T-helper 17 cell (primary cell): ENCODE data around the gene XCL1. TPM values are rescaled to one million over a fixed set of nuclear protein-coding genes. Genes with fewer than 3 reads are reported as not detected.

Experiments used
- ATAC-seq: fragments of 150-1000 bp; cut with Tn5 transposase; 2 replicates; pipeline ENCODE4 v1.10.0; 2021; ENCODE audit warnings: mild to moderate bottlenecking, moderate library complexity
- DNase-seq, 3 donors: peaks; one replicate each; pipeline versions ENCODE4 v3.0.0 to v3.0.0-alpha.2; 2020 to 2021
- H3K9me3 ChIP-seq: one replicate; pipeline ENCODE4 v1.7.0; 2013; ENCODE audit warnings: low read length, mild to moderate bottlenecking; ENCODE audit not compliant: control insufficient read depth, poor library complexity, severe bottlenecking
- H3K27ac Mint-ChIP-seq: one replicate; pipeline ENCODE4 v1.8.0; 2022; ENCODE audit warnings: mild to moderate bottlenecking, moderate library complexity, mixed read lengths
- H3K27me3 Mint-ChIP-seq: one replicate; pipeline ENCODE4 v1.8.0; 2022; ENCODE audit warnings: mixed read lengths
- H3K36me3 Mint-ChIP-seq: one replicate; pipeline ENCODE4 v1.8.0; 2022; ENCODE audit warnings: low read depth, mixed read lengths
- H3K4me1 Mint-ChIP-seq: one replicate; pipeline ENCODE4 v1.8.0; 2022; ENCODE audit warnings: mild to moderate bottlenecking, mixed read lengths
- H3K4me3 Mint-ChIP-seq: one replicate; pipeline ENCODE4 v1.8.0; 2022; ENCODE audit warnings: mild to moderate bottlenecking, moderate library complexity, mixed read lengths
- total RNA-seq, 4 donors: library from RNA in 2 of 4; stranded (reverse) in 2 of 4; gene quantifications; one replicate each; pipeline ENCODE4 v1.2.3 and lab custom pipeline; 2022 to 2026

XCL1 gene
- total RNA-seq, 2 donors from 2014 or later, result not detected

DNA sequence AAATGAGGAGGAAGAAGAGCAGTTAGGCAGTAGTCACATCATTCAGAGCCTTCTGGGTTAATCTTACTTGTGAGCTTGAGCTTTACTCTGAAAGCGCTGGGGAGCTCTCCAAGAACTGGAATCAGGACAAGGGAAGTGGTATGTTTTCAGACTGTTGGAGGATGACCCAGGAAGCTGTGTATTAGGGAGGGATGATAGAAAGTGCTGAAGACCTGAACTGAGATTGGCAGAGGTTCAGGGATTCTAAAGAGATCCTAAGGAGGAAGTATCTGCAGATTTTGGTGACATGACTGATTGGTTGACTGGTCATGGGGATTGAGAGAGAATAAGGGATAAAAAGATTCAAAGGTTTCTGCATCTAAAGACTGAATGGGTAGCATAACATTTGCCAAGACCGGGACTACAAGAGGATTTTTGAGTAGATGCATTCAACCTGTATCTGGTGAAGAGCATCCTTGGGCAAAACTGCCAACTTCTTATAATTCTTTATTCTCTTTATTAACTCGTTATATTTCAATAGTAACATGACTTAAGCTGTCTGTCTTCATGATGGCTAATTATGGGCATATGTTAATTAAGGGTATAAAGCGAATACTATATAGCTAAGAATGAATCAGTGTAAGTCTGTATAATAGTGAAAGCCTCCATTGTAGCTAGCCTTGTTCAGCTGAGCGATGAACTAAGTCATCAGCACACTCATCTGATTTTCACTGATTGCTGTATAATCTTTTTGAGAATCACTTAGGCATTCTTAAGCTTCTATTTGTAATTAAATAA is 41.8 kb downstream of the XCL1 start:
- H3K4me3 Mint-ChIP-seq, result no peak overlapping the region
- peaks cover 19% of the 10 kb centered on the region for H3K27me3 Mint-ChIP-seq
- no peaks in the 10 kb centered on the region for H3K36me3 Mint-ChIP-seq
- no peaks in the 10 kb centered on the region for H3K9me3 ChIP-seq
- ATAC-seq (no peak), DNase-seq (no peak)
- no peak overlapping the region for H3K27ac Mint-ChIP-seq
- H3K4me1 Mint-ChIP-seq, result no peaks in the 10 kb centered on the region

DNA sequence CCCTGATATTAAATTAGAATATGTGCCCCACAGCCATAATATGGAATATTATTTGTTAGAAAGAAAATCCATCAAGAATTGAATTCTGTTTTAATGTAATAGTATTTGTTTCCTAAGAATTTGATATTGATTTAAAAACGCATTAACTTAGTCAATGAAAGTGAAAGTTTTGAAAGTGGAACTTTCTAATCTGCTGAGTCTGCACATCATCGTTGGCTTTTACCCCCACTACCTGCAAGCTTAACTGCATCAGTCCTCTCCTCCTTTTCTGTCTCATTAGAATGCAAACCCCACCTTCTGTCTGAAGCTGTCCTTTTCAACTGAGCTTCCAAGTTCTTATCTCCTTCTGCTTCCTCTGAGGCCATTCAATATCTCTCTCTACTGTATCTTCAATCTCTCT is 42.5 kb downstream of the XCL1 start:
- no peaks in the 10 kb centered on the region for H3K36me3 Mint-ChIP-seq
- peaks cover 12% of the 10 kb centered on the region for H3K27me3 Mint-ChIP-seq
- ATAC-seq (no peak), DNase-seq (no peak)
- no peak overlapping the region for H3K4me3 Mint-ChIP-seq
- no peak overlapping the region for H3K27ac Mint-ChIP-seq
- H3K9me3 ChIP-seq, result no peaks in the 10 kb centered on the region
- H3K4me1 Mint-ChIP-seq, result no peaks in the 10 kb centered on the region

DNA sequence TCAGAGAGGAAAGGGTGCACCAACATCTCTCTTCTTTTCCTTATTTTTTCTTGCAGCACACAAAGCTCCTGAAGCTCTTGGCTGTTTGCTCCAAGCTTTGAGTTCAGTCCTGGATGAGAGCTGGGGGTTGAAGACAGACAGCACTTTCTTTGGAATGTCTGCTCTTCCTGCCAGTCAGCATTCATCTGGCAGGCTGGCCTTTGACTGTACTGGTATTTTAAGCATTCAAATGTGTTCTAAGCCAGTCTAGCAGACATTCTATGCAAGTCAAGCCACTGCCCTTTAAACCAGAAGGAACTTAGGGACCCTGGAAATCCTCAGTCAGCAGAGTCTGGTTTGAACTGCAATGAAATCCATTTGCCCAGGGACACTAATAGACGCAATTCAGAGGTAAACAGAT is 45.0 kb downstream of the XCL1 start:
- ATAC-seq, result no peak
- no peaks in the 10 kb centered on the region for H3K36me3 Mint-ChIP-seq

DNA sequence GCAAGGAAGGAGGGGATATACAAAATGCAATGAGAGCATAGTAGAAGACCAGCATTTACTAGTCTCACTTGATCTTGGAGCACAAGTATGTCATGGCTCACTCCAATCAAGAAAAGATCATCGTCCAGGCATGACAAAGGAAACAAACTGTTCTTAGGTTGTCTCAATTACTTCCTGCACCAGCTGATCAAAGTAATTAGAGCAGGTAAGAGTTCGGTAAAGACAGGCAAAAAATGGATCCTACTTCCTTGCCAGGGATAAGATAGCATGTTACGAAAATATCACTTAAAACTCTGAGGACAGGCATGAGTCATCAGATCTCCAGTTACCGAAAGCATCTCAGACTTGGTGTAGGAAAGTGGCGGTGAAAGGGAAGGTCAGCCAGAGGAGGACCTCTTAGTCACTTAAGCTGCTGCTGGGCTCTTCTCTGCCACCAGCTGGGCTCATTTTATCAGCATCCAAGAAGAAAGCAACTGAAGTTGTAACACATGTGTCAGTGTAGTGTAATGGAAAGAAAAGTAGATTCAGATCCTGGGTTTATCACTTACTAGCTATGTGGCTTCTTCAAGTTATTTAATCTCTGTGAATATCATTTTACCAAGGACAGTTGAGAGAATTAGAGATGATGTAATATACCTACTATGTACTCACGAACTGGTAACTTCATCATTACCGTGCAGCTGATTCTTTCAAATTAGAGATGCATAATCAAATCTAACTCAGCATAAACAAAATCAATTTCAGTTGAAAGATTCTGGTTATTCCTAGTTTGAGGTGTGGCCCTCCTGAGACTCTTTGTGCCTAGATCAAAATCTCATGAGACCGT is 46.8 kb downstream of the XCL1 start:
- Mint-ChIP-seq H3K27me3 (peaks cover 12% of the 10 kb centered on the region), H3K36me3 (no peaks in the 10 kb centered on the region), H3K4me1 (no peaks in the 10 kb centered on the region), H3K4me3 (no peak overlapping the region), H3K27ac (no peak overlapping the region)
- no peaks in the 10 kb centered on the region for H3K9me3 ChIP-seq
- DNase-seq (no peak), ATAC-seq (no peak)

More for the DNA sequence above, 45.0 kb downstream of the XCL1 start:
- Mint-ChIP-seq H3K4me3 (no peak overlapping the region), H3K4me1 (no peaks in the 10 kb centered on the region), H3K27me3 (peaks cover 7% of the 10 kb centered on the region), H3K27ac (no peak overlapping the region)
- DNase-seq, result no peak
- H3K9me3 ChIP-seq, result no peaks in the 10 kb centered on the region

DNA sequence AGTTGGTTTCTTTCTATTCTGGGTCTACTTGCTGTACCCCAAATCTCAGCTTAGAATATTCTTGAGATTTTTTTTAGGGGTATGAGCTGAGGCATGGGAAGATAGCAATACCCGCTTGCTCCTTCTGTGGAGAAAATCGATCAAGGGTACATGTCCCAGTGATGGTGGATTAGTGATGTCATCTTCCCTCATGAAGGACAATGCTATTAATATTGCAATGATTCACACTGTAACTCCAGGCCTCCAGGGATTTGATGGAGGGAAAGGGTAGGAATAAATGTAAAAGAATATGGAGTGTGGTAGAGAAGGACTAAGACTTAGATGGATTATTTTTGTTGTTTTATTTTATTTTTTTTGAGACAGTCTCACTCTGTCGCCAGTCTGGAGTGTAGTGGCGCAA is 47.4 kb downstream of the XCL1 start:
- Mint-ChIP-seq H3K27me3 (peaks cover 17% of the 10 kb centered on the region), H3K4me1 (no peaks in the 10 kb centered on the region), H3K27ac (no peak overlapping the region), H3K36me3 (no peaks in the 10 kb centered on the region), H3K4me3 (no peak overlapping the region)
- ATAC-seq, result no peak
- H3K9me3 ChIP-seq, result no peaks in the 10 kb centered on the region
- DNase-seq, result no peak

DNA sequence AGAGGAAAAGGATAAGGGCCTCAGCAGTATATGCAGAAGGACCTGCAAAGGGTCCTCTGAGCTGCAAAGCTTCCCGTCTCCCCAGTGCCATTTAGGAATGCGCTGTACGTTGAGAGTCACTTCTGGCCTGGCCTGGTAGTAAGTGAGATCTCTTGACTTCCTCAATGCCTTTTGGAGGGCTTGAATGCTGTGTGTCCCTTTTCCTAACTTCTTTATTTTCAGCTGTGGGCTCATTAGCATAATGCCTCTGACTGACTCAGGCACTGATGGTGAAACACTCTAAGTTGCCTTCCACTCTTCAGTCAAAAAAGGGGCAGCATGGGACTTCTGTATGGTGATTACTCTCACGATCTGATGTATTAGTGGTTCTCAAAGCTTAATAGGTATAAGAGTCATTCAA is 49.9 kb downstream of the XCL1 start:
- Mint-ChIP-seq H3K4me3 (no peak overlapping the region), H3K36me3 (peaks cover 4% of the 10 kb centered on the region), H3K27me3 (peaks cover 40% of the 10 kb centered on the region), H3K27ac (no peak overlapping the region), H3K4me1 (no peaks in the 10 kb centered on the region)
- no peaks in the 10 kb centered on the region for H3K9me3 ChIP-seq
- no peak for DNase-seq
- no peak for ATAC-seq

DNA sequence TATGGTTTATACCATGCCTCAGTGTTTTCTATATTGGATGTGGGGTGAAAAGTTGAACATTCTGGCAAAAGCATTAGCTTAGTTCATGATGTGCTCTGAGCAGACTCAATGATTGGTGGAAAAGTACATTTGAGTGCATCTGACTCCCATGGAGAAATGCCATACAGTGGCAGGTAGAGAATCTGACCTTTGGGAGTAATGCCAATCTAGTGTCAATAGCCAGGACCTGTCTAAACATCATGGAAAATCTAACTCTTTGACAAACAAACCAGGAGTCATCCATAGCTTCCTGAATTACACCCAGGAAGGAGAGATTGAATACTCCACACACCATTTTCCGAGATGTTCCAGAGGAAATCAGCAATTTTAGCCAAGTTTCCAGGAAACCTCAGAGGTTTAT is 51.0 kb downstream of the XCL1 start:
- Mint-ChIP-seq H3K4me3 (no peak overlapping the region), H3K36me3 (peaks cover 4% of the 10 kb centered on the region), H3K27ac (no peak overlapping the region), H3K4me1 (no peaks in the 10 kb centered on the region), H3K27me3 (peaks cover 50% of the 10 kb centered on the region)
- no peak for DNase-seq
- H3K9me3 ChIP-seq, result no peaks in the 10 kb centered on the region
- no peak for ATAC-seq

DNA sequence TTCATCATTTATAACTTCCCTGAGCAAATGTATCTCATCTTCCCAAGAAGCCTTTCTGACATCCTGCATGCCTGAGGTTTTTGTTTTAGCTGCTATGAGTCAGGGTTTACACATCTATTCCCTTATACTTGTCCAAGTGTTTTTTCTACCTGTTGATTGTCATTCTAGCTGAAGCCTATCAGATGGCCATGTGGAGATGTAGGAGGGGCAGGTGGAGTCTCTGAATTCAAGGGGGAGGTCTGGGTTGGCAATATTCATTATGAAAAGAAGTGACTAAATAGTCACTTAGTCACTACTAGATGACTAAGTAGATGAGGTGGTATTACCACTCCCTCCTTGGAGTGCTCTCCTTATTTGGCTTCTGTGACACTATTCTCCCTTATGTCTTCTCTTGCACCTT is 52.4 kb downstream of the XCL1 start:
- no peak for DNase-seq
- Mint-ChIP-seq H3K27ac (no peak overlapping the region), H3K4me1 (no peaks in the 10 kb centered on the region), H3K4me3 (no peak overlapping the region), H3K36me3 (peaks cover 4% of the 10 kb centered on the region), H3K27me3 (peaks cover 52% of the 10 kb centered on the region)
- no peak for ATAC-seq
- no peaks in the 10 kb centered on the region for H3K9me3 ChIP-seq

DNA sequence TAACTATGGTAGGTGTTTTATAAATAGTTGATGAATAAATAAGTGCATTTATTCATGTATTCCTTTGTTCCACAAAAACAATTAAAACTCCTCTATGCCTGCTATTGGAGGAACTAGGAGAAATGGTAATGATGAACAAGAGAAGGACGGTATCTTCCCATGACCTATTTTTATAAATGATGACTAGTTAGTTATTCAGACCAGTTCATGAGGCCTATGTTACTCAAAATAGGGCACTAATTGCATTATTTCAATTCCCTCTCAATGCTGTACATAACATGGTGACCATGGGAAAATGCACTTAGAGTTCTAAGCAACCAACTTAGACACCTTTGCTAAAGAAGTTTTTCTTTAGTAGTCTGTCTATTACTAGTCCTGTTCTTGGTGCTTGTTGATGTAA is 53.1 kb downstream of the XCL1 start:
- Mint-ChIP-seq H3K4me1 (no peaks in the 10 kb centered on the region), H3K4me3 (no peak overlapping the region), H3K27me3 (peaks cover 52% of the 10 kb centered on the region), H3K27ac (no peak overlapping the region), H3K36me3 (peaks cover 4% of the 10 kb centered on the region)
- DNase-seq (no peak), ATAC-seq (no peak)
- H3K9me3 ChIP-seq, result no peaks in the 10 kb centered on the region

Other genes starting within 250 kb of the XCL1 start
- not detected for gene XCL2, start 32.6 kb upstream of the XCL1 start, total RNA-seq
- gene DPT, start 152.6 kb downstream of the XCL1 start, total RNA-seq, result not detected